Measurements from ENCODE around the gene TMA7. TPM values are rescaled to one million over a fixed set of nuclear protein-coding genes. Genes with fewer than 3 reads are reported as not detected.

TMA7 gene
- polyA plus RNA-seq, 2 of the 4 experiments (the other 2 are of a cell fraction): 303 to 417 TPM

DNA sequence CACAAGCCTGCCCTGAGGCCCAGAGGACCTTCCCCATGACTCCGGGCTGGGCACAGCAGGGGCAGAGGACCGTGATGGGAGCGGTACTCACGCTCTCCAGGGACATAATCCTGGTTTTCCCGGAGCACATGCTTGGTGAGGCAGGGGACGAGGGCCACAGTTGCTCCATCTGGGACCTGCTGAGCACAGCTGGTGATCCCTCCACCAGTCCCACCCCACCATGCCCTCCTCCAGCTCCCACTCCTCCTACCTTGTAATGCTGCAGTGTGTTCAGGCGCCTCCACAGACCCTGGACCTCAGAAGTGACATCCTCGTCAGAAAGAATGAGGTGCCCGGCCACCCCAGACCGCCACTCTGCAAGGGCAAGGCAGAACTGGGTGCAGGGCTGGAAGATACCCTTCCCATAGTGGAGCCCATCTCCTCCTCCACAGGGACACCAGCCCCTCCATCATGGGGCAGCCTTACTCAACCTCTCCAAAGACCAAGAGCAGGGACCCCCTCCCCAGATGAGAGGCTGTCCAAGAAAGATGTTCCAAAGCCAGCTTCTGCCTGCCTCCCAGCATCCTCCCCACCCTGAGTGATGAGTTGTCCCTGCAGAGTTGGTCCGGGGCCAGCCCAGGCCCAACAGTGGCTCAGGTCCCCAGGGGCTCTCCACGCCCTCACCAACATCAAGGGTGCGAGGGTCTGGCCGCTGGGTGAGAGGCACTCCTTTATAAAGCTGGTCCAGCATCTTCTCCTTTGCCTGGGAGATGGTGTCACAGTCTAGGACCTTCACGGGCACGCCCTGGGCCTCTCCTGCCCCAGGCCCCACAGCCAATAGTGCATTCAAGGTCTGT, 29.6 kb upstream of the TMA7 start:
- FAIRE-seq (no peak), ATAC-seq (no peak), DNase-seq (ENCODE audit: low read depth in 1 of 2, low spot score in 1 of 2) (no peak)
- H3K4me2 ChIP-seq: no peak overlapping the region
- no peak overlapping the region for H3K4me3 ChIP-seq
- WGBS (ENCODE audit: missing lambda C conversion rate): 95% methylated on average over 3 of the region's 16 CpGs
- POLR2A ChIA-PET: no interaction called here
- CTCF ChIA-PET: interaction anchor here (3.3 to 31.5 kb wide), 2 partner anchors 9 to 21 kb away, joined by 18 to 488 read pairs; partner anchors contain the start of gene PLXNB1
- TF ChIP-seq SMC3 (IDR thresholded peaks at IDR 0.05) (no peak), JUN (IDR thresholded peaks at IDR 0.05) (no peak), FOSB (CRISPR knock-in tag; IDR thresholded peaks at IDR 0.05) (no peak), KDM1A (IDR thresholded peaks at IDR 0.05; ENCODE audit: low read depth) (no peak), NFE2L2 (conservative IDR thresholded peaks at IDR 0.05; ENCODE audit: low read length) (no peak), CBX2 (IDR thresholded peaks at IDR 0.05; ENCODE audit: borderline replicate concordance, low read depth) (no peak), ESRRA (IDR thresholded peaks at IDR 0.05; ENCODE audit: borderline replicate concordance, low read length) (no peak)
- TF ChIP-seq, protein P1, sequence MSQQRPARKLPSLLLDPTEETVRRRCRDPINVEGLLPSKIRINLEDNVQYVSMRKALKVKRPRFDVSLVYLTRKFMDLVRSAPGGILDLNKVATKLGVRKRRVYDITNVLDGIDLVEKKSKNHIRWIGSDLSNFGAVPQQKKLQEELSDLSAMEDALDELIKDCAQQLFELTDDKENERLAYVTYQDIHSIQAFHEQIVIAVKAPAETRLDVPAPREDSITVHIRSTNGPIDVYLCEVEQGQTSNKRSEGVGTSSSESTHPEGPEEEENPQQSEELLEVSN (IDR thresholded peaks at IDR 0.05; ENCODE audit: borderline replicate concordance, low read depth): no peak
- no peak overlapping the region for H3K27ac ChIP-seq
- H3K4me1 ChIP-seq: no peaks in the 10 kb centered on the region
- no peaks in the 10 kb centered on the region for H3K9me3 ChIP-seq

DNA sequence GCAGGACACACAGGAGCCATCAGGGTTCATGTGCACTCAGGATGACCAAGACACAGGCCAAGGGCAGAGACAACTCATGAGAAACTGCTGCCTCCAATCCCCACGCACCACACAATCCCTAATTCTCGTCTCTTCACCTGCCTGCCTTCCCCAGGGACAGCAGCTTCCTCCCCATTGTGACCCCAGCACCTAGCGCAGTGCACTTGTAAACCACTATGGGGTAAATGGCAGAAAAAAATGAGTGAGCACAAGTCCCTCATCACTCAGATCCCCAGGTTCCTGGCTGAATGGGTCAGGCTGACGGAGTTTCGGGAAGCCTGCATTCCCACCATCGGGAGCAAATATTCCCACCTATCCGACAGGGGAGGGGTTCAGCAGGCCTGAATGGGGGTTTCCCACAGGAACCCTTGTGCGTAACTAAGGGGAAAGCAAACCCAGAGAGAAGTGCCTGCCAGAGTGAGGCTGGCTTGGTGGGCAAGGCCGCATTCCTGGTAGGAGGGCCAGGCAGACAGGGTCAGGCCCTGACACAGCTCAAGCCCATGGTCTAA, 28.9 kb upstream of the TMA7 start:
- TF ChIP-seq, protein P1 (IDR thresholded peaks at IDR 0.05; ENCODE audit: borderline replicate concordance, low read depth): no peak
- TF ChIP-seq, protein P2, sequence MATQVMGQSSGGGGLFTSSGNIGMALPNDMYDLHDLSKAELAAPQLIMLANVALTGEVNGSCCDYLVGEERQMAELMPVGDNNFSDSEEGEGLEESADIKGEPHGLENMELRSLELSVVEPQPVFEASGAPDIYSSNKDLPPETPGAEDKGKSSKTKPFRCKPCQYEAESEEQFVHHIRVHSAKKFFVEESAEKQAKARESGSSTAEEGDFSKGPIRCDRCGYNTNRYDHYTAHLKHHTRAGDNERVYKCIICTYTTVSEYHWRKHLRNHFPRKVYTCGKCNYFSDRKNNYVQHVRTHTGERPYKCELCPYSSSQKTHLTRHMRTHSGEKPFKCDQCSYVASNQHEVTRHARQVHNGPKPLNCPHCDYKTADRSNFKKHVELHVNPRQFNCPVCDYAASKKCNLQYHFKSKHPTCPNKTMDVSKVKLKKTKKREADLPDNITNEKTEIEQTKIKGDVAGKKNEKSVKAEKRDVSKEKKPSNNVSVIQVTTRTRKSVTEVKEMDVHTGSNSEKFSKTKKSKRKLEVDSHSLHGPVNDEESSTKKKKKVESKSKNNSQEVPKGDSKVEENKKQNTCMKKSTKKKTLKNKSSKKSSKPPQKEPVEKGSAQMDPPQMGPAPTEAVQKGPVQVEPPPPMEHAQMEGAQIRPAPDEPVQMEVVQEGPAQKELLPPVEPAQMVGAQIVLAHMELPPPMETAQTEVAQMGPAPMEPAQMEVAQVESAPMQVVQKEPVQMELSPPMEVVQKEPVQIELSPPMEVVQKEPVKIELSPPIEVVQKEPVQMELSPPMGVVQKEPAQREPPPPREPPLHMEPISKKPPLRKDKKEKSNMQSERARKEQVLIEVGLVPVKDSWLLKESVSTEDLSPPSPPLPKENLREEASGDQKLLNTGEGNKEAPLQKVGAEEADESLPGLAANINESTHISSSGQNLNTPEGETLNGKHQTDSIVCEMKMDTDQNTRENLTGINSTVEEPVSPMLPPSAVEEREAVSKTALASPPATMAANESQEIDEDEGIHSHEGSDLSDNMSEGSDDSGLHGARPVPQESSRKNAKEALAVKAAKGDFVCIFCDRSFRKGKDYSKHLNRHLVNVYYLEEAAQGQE (IDR thresholded peaks at IDR 0.05): no peak
- TF ChIP-seq FOSL2 (IDR thresholded peaks at IDR 0.05) (no peak), FOSL2 (CRISPR knock-in tag; IDR thresholded peaks at IDR 0.05) (no peak), JUNB (IDR thresholded peaks at IDR 0.05) (no peak), SREBF2 (IDR thresholded peaks at IDR 0.05) (no peak), EP300 (IDR thresholded peaks at IDR 0.05) (no peak), ZC3H11A (IDR thresholded peaks at IDR 0.05) (no peak), HOXB13 (CRISPR knock-in tag; IDR thresholded peaks at IDR 0.05; ENCODE audit: low read depth) (no peak), CEBPB (IDR thresholded peaks at IDR 0.05) (no peak), JUN (IDR thresholded peaks at IDR 0.05) (no peak), CHD4 (IDR thresholded peaks at IDR 0.05; ENCODE audit: borderline replicate concordance) (no peak), HOXB5 (CRISPR knock-in tag; IDR thresholded peaks at IDR 0.05) (no peak), ZFP36 (IDR thresholded peaks at IDR 0.05; ENCODE audit: borderline replicate concordance, partially characterized antibody) (no peak)
- TF ChIP-seq, protein P3, sequence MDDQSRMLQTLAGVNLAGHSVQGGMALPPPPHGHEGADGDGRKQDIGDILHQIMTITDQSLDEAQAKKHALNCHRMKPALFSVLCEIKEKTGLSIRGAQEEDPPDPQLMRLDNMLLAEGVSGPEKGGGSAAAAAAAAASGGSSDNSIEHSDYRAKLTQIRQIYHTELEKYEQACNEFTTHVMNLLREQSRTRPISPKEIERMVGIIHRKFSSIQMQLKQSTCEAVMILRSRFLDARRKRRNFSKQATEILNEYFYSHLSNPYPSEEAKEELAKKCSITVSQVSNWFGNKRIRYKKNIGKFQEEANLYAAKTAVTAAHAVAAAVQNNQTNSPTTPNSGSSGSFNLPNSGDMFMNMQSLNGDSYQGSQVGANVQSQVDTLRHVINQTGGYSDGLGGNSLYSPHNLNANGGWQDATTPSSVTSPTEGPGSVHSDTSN (IDR thresholded peaks at IDR 0.05): no peak
- TF ChIP-seq, protein P4, sequence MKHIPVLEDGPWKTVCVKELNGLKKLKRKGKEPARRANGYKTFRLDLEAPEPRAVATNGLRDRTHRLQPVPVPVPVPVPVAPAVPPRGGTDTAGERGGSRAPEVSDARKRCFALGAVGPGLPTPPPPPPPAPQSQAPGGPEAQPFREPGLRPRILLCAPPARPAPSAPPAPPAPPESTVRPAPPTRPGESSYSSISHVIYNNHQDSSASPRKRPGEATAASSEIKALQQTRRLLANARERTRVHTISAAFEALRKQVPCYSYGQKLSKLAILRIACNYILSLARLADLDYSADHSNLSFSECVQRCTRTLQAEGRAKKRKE (CRISPR knock-in tag; IDR thresholded peaks at IDR 0.05; ENCODE audit: low read depth): no peak
- TF ChIP-seq, protein P5, sequence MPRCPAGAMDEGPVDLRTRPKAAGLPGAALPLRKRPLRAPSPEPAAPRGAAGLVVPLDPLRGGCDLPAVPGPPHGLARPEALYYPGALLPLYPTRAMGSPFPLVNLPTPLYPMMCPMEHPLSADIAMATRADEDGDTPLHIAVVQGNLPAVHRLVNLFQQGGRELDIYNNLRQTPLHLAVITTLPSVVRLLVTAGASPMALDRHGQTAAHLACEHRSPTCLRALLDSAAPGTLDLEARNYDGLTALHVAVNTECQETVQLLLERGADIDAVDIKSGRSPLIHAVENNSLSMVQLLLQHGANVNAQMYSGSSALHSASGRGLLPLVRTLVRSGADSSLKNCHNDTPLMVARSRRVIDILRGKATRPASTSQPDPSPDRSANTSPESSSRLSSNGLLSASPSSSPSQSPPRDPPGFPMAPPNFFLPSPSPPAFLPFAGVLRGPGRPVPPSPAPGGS (IDR thresholded peaks at IDR 0.05): no peak
- POLR2A ChIA-PET: no interaction called here
- ATAC-seq: no peak
- no peaks in the 10 kb centered on the region for H3K9me3 ChIP-seq
- CTCF ChIA-PET: interaction anchor here (3.3 to 31.5 kb wide), 2 partner anchors 10 to 20 kb away, joined by 18 to 488 read pairs; partner anchors contain the start of gene PLXNB1
- no peak overlapping the region for H3K27ac ChIP-seq
- H3K4me3 ChIP-seq: no peak overlapping the region
- no peak overlapping the region for H3K4me2 ChIP-seq
- 98% methylated on average over 9 of the region's 9 CpGs for WGBS (ENCODE audit: missing lambda C conversion rate)
- no peak for FAIRE-seq
- DNase-seq (ENCODE audit: low read depth in 1 of 2, low spot score in 1 of 2): no peak
- H3K4me1 ChIP-seq: no peaks in the 10 kb centered on the region
